Measurements from ENCODE around the gene FAM114A1.

Gene FAM114A1

DNA sequence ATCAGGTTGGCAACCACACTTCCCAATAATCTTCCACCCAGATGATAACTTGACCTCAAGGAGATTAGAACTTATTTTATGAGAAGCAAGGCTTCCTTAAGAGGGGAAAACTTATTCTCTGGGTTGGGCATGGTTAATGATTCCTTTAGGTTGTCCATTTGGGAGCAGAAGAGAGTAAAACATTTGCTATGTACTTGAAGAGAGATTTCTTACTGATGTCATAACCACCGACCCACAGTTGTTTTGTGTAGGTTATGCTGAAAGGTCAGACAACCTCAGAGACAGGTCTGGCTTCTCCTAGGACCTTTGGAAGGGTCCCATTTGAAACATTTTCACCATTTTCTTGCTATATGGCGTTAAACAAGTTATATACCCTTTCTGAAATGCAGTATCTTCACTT is 56.1 kb downstream of the FAM114A1 start:
- TF ChIP-seq, protein P1, sequence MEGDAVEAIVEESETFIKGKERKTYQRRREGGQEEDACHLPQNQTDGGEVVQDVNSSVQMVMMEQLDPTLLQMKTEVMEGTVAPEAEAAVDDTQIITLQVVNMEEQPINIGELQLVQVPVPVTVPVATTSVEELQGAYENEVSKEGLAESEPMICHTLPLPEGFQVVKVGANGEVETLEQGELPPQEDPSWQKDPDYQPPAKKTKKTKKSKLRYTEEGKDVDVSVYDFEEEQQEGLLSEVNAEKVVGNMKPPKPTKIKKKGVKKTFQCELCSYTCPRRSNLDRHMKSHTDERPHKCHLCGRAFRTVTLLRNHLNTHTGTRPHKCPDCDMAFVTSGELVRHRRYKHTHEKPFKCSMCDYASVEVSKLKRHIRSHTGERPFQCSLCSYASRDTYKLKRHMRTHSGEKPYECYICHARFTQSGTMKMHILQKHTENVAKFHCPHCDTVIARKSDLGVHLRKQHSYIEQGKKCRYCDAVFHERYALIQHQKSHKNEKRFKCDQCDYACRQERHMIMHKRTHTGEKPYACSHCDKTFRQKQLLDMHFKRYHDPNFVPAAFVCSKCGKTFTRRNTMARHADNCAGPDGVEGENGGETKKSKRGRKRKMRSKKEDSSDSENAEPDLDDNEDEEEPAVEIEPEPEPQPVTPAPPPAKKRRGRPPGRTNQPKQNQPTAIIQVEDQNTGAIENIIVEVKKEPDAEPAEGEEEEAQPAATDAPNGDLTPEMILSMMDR (IDR thresholded peaks at IDR 0.05; ENCODE audit: extremely low read depth, insufficient read depth, missing control alignments), result no peak
- no peak for DNase-seq (ENCODE audit: low spot score)
- in situ Hi-C loops (cut with MboI; ENCODE audit: low pct_unique_long_range_greater_than_20kb, low sequenced_read_pairs, unreplicated experiment), result no loop called here

DNA sequence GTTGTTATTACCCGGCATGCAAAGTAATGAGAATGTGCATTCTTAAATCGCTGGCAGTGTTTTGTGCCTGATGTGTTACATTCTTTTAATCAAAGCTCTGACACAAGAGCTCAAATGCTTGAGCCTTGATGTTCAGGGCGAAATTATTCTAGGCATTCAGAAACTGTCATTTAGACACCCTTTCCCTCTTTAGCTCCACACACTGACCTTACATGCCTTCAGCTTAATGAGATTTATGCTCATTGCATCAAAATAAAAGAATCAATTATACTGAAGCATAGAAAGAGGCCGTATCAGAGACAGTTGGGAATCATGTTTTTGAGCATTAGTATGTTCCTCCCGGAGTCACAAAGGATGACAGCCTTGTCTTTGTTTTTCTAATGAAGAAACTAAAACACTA is 56.7 kb downstream of the FAM114A1 start:
- DNase-seq (ENCODE audit: low spot score), result no peak
- TF ChIP-seq, protein P1 (IDR thresholded peaks at IDR 0.05; ENCODE audit: extremely low read depth, insufficient read depth, missing control alignments), result no peak
- in situ Hi-C loops (cut with MboI; ENCODE audit: low pct_unique_long_range_greater_than_20kb, low sequenced_read_pairs, unreplicated experiment), result no loop called here

DNA sequence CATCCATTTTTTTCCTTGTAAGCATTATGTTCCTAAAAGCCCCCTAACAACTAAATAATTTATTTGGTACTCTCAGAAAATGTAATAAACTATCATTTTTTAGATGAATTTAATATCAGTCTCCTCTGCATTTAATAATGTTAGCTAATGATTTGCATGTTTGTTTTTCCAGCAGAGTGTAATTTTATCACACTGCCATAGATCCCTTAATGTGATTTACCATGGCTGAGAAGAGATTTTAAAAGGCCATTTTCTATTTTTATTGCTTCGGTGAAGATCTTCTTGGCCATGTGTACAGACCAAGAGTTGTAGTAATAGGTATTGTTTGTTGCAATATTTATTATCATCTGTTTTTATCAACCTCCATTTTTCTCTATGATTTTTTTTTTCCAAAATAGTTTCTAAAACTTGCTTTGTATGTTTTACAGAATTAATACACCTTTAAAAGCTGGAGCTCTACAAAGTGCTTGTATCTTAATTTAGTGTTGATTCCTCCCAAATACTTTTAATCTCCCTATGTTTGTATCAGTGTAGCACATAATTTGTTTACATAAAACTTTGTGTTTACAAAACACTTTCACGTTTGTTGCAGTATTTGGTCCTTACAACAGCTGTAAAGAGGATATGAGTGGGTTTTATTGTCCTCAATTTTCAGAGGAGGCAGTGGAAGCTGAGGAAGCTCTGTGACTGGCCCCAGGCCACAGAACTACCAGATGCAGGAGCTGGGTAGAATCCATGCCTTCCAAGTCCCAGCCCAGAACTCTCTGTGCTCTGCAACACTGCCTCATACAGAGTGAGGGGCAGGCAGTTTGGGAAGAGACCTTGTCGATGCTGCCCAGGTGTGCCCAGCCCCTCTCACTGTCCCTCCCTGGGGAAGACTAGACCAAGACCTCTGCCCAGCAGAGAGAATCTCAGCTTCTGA is 58.1 kb downstream of the FAM114A1 start:
- in situ Hi-C loops (cut with MboI; ENCODE audit: low pct_unique_long_range_greater_than_20kb, low sequenced_read_pairs, unreplicated experiment), result no loop called here
- TF ChIP-seq, protein P1 (IDR thresholded peaks at IDR 0.05; ENCODE audit: extremely low read depth, insufficient read depth, missing control alignments), result no peak
- no peak for DNase-seq (ENCODE audit: low spot score)

DNA sequence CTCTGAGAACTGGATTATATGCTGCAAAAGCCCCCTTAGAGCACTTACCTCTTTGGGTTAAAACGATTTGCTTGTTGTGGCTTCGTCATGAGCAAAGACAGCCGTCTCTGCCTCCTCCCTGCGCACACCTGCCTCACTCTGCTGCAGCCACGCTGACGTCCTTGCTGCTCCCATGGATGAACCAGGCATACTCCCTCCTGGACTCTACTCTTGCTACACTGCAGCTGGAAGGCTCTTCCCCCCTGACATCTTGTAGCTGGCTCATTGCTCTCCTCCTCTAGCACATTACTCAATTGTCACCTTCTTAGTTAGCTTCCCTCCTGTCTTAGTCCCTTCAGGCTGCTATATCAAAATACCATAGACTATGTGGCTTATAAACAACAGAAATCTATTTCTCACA is 59.3 kb downstream of the FAM114A1 start:
- DNase-seq (ENCODE audit: low spot score), result no peak
- TF ChIP-seq, protein P1 (IDR thresholded peaks at IDR 0.05; ENCODE audit: extremely low read depth, insufficient read depth, missing control alignments), result no peak
- in situ Hi-C loops (cut with MboI; ENCODE audit: low pct_unique_long_range_greater_than_20kb, low sequenced_read_pairs, unreplicated experiment), result no loop called here

DNA sequence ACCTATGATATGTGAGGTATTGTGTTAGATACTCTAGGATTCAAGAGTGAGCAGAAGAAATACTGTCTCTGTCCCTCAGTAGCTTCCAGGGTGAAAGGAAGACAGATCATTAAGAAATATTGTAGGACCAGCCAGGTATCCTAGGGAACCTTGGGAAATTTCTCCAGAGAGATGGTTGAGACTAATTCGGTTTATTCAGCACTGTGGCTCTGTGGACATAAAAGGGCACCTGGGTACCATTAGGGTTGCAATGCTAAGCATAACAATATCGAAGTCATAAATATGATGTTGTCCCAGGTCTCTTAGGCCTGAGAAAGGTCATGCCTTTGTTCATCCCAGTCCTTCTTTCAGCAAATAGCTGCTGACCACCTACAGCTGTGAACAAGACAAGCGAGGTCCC is 61.0 kb downstream of the FAM114A1 start:
- TF ChIP-seq, protein P1 (IDR thresholded peaks at IDR 0.05; ENCODE audit: extremely low read depth, insufficient read depth, missing control alignments), result no peak

DNA sequence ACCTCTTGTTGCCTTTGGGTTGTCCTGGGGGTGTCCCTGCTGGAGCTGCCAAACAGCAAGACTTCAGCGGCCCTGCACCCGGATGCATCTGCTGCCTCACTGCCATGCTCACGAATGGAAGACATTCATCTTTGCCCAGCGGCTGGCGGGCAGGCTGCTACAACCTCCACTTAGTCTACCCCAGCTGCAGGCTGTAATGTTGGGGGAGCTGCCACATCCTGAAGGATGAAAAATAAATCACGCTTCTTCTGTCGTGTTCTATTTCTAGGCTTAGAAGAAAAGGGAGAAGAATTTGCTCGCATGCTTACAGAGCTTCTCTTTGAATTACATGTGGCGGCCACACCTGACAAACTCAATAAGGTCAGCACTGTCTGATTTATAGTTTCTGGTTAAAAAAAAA is 61.4 kb downstream of the FAM114A1 start:
- in situ Hi-C loops (cut with MboI; ENCODE audit: low pct_unique_long_range_greater_than_20kb, low sequenced_read_pairs, unreplicated experiment), result no loop called here
- TF ChIP-seq, protein P1 (IDR thresholded peaks at IDR 0.05; ENCODE audit: extremely low read depth, insufficient read depth, missing control alignments), result no peak
- DNase-seq (ENCODE audit: low spot score), result no peak

More for the DNA sequence above, 61.0 kb downstream of the FAM114A1 start:
- in situ Hi-C loops (cut with MboI; ENCODE audit: low pct_unique_long_range_greater_than_20kb, low sequenced_read_pairs, unreplicated experiment), result no loop called here
- no peak for DNase-seq (ENCODE audit: low spot score)

Data from GM13977 (cell line).